Measurements from ENCODE around the gene SSTR4. TPM values are rescaled to one million over a fixed set of nuclear protein-coding genes. Genes with fewer than 3 reads are reported as not detected.

SSTR4 gene
- total RNA-seq, 1 donor from 2014 or later = not detected

- intact Hi-C loops (cut with DNase I) = no loop called here
- TF ChIP-seq CTCF (IDR thresholded peaks at IDR 0.05) = no peak
- H3K4me1 ChIP-seq = no peaks in the 10 kb centered on the region
- H3K27ac ChIP-seq = no peak overlapping the region
- ATAC-seq = no peak
- DNase-seq = no peak
- H3K36me3 ChIP-seq = no peaks in the 10 kb centered on the region
- no peaks in the 10 kb centered on the region for H3K27me3 ChIP-seq
- H3K9me3 ChIP-seq = no peaks in the 10 kb centered on the region
- H3K4me3 ChIP-seq = no peak overlapping the region
Observed at GRCh38 chr20:22999756-23000155, 35.4 kb upstream of the SSTR4 start.

GRCh38 chr20:23000232-23000947 lies 34.7 kb upstream of the SSTR4 start:
- DNase-seq (no peak), ATAC-seq (no peak)
- Histone ChIP-seq H3K4me1 (no peaks in the 10 kb centered on the region), H3K4me3 (no peak overlapping the region), H3K27me3 (no peaks in the 10 kb centered on the region), H3K36me3 (no peaks in the 10 kb centered on the region), H3K27ac (no peak overlapping the region), H3K9me3 (no peaks in the 10 kb centered on the region)
- no peak for TF ChIP-seq CTCF (IDR thresholded peaks at IDR 0.05)
- intact Hi-C loops (cut with DNase I) = no loop called here

- Histone ChIP-seq H3K9me3 (no peaks in the 10 kb centered on the region), H3K4me1 (no peaks in the 10 kb centered on the region), H3K36me3 (no peaks in the 10 kb centered on the region), H3K27ac (no peak overlapping the region), H3K4me3 (no peak overlapping the region), H3K27me3 (no peaks in the 10 kb centered on the region)
- DNase-seq (no peak), ATAC-seq (peak; percentile 60)
- TF ChIP-seq CTCF (IDR thresholded peaks at IDR 0.05) = no peak
- intact Hi-C loops (cut with DNase I) = no loop called here
Observed at GRCh38 chr20:23002276-23002675, 32.8 kb upstream of the SSTR4 start.

- H3K4me3 ChIP-seq = no peak overlapping the region
- H3K36me3 ChIP-seq = no peaks in the 10 kb centered on the region
- TF ChIP-seq CTCF (IDR thresholded peaks at IDR 0.05) = no peak
- DNase-seq (no peak), ATAC-seq (no peak)
- no peaks in the 10 kb centered on the region for H3K27me3 ChIP-seq
- no peaks in the 10 kb centered on the region for H3K4me1 ChIP-seq
- intact Hi-C loops (cut with DNase I) = no loop called here
- no peak overlapping the region for H3K27ac ChIP-seq
- no peaks in the 10 kb centered on the region for H3K9me3 ChIP-seq
Observed at GRCh38 chr20:23003077-23003635, 32.0 kb upstream of the SSTR4 start.

GRCh38 chr20:23003881-23004460 lies 31.1 kb upstream of the SSTR4 start:
- Histone ChIP-seq H3K9me3 (no peaks in the 10 kb centered on the region), H3K4me1 (no peaks in the 10 kb centered on the region), H3K27me3 (no peaks in the 10 kb centered on the region), H3K4me3 (no peak overlapping the region), H3K36me3 (no peaks in the 10 kb centered on the region), H3K27ac (no peak overlapping the region)
- TF ChIP-seq CTCF (IDR thresholded peaks at IDR 0.05) = no peak
- intact Hi-C loops (cut with DNase I) = no loop called here
- DNase-seq (no peak), ATAC-seq (no peak)

All from upper lobe of right lung (tissue), 1 donor.